Kidney epithelial cell (primary cell): ENCODE measurements around the gene POLE. TPM values are rescaled to one million over a fixed set of nuclear protein-coding genes. Genes with fewer than 3 reads are reported as not detected.

Experiments used
- DNase-seq: peaks from one replicate; pipeline ENCODE4 v3.0.0-alpha.2; 2010; ENCODE audit warnings: low read depth
- H3K27me3 ChIP-seq: 2 replicates; pipeline ENCODE4 v1.6.0; 2011; ENCODE audit warnings: low read length; ENCODE audit not compliant: control insufficient read depth, insufficient read depth
- H3K36me3 ChIP-seq: 2 replicates; pipeline ENCODE4 v1.5.1; 2011; ENCODE audit warnings: low read length; ENCODE audit not compliant: control insufficient read depth, insufficient read depth
- H3K4me3 ChIP-seq: 2 replicates; pipeline ENCODE4 v1.5.1; 2011; ENCODE audit warnings: low read depth, mild to moderate bottlenecking, control low read depth, low read length
- total RNA-seq: library from RNA; depleted of rRNA; stranded (reverse); fragments of >200 nt; gene quantifications from 2 replicates; pipeline ENCODE4 v1.2.3, GENCODE V29; 2015
- TF ChIP-seq, protein P1 (sequence below): IDR thresholded peaks from 2 replicates; pipeline ENCODE4 v1.5.1; 2011; ENCODE audit warnings: mild to moderate bottlenecking, moderate library complexity, low read length, control low read depth, inconsistent platforms; ENCODE audit not compliant: insufficient read depth, poor library complexity, severe bottlenecking

POLE gene
- total RNA-seq, 1 donor from 2014 or later, result 15.1 TPM

- TF ChIP-seq, protein P1, sequence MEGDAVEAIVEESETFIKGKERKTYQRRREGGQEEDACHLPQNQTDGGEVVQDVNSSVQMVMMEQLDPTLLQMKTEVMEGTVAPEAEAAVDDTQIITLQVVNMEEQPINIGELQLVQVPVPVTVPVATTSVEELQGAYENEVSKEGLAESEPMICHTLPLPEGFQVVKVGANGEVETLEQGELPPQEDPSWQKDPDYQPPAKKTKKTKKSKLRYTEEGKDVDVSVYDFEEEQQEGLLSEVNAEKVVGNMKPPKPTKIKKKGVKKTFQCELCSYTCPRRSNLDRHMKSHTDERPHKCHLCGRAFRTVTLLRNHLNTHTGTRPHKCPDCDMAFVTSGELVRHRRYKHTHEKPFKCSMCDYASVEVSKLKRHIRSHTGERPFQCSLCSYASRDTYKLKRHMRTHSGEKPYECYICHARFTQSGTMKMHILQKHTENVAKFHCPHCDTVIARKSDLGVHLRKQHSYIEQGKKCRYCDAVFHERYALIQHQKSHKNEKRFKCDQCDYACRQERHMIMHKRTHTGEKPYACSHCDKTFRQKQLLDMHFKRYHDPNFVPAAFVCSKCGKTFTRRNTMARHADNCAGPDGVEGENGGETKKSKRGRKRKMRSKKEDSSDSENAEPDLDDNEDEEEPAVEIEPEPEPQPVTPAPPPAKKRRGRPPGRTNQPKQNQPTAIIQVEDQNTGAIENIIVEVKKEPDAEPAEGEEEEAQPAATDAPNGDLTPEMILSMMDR, result no peak
- DNase-seq, result no peak
- H3K27me3 ChIP-seq, result no peaks in the 10 kb centered on the region
- H3K36me3 ChIP-seq, result no peaks in the 10 kb centered on the region
- H3K4me3 ChIP-seq, result no peak overlapping the region
These were observed 53.7 kb downstream of the POLE start for GRCh38 chr12:132633398-132633797.

- no peak overlapping the region for H3K4me3 ChIP-seq
- TF ChIP-seq, protein P1, result no peak
- DNase-seq, result no peak
- H3K36me3 ChIP-seq, result no peaks in the 10 kb centered on the region
- H3K27me3 ChIP-seq, result no peaks in the 10 kb centered on the region
These were observed 54.5 kb downstream of the POLE start for GRCh38 chr12:132632521-132633228.

- Histone ChIP-seq H3K36me3 (no peaks in the 10 kb centered on the region), H3K27me3 (no peaks in the 10 kb centered on the region), H3K4me3 (no peak overlapping the region)
- TF ChIP-seq, protein P1, result no peak
- no peak for DNase-seq
These were observed 55.5 kb downstream of the POLE start for GRCh38 chr12:132631666-132632065.

- TF ChIP-seq, protein P1, result no peak
- DNase-seq, result no peak
- no peak overlapping the region for H3K4me3 ChIP-seq
- no peaks in the 10 kb centered on the region for H3K36me3 ChIP-seq
- H3K27me3 ChIP-seq, result no peaks in the 10 kb centered on the region
These were observed 56.5 kb downstream of the POLE start for GRCh38 chr12:132630672-132631071.

DNA sequence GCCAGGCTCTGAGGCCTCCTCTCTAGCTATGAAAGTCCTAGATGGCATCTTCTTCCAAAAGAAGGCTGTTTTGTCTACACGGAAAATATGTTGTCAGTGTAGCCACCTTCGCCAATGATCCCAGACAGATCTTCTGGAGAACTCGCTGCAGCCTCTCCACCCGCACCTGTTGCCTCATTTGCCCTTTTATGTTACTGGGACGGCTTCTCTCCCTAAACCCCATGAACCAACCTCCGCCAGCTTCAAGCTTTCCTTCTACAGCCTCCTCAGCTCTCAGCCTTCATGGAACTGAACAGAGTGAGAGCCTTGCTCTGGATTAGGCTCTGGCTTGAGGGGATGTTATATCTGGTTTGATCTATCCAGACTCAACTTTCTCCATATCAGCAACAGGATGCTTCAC lies 57.8 kb downstream of the POLE start:
- H3K27me3 ChIP-seq, result no peaks in the 10 kb centered on the region
- no peaks in the 10 kb centered on the region for H3K36me3 ChIP-seq
- H3K4me3 ChIP-seq, result no peak overlapping the region
- DNase-seq, result no peak
- TF ChIP-seq, protein P1, result no peak

DNA sequence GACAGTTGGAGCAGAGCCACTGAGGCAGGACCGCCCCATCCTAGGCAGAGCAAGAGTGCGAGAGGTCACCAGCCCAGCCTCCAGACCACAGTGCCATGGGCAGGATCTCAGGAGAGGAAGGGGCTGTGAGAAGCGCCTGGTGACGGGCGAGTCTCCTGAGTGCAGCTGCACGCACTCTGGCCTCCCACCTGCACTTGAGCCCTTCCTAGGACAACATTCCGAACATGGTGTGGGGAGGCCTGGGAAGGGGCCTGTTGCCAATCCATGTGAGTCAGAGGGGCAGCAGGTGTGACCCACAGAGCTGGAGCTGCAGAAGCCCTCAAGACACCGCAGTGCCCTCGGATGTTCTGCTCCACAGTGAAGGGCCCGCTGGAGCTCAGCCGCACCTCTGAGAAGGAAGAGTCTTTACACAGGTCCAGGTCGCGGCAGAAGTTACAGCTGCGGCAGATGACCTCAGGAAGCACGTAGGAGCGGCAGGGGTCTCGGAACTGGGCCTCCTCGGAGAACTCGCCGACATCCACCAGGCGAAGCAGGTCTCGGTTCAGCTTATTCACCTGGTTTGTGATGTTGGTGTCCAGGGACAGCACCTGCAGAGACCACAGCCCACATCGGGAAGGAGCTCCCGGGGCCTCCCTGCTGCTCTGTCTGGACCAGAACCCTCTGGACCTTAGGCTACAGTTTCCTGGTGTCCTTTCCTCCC lies 61.3 kb downstream of the POLE start:
- DNase-seq, result no peak
- peaks cover 3% of the 10 kb centered on the region for H3K27me3 ChIP-seq
- no peak overlapping the region for H3K4me3 ChIP-seq
- TF ChIP-seq, protein P1, result no peak
- H3K36me3 ChIP-seq, result no peaks in the 10 kb centered on the region
